ENCODE data around the gene PRKCG.

The PRKCG gene

DNA sequence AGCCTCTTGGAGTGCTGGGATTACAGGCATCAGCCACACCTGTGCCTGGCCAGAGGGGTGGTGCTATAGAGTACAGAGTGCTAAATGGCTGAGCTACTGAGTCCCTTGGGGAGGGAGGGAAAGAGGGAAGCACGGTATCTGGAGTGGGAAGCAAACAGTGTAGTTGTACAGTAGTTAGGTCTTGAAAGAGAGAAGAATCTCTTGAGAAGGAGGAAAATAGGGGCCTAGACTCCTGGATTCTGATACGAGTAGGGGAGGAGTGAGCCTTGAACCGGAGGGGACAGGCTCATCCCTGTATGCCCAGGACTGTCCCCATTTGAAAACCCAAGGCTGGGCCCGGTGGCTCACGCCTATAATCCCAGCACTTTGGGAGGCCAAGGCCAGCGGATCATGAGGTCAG is 9.2 kb upstream of the PRKCG start:
- no peak for DNase-seq (ENCODE audit: low spot score)

DNA sequence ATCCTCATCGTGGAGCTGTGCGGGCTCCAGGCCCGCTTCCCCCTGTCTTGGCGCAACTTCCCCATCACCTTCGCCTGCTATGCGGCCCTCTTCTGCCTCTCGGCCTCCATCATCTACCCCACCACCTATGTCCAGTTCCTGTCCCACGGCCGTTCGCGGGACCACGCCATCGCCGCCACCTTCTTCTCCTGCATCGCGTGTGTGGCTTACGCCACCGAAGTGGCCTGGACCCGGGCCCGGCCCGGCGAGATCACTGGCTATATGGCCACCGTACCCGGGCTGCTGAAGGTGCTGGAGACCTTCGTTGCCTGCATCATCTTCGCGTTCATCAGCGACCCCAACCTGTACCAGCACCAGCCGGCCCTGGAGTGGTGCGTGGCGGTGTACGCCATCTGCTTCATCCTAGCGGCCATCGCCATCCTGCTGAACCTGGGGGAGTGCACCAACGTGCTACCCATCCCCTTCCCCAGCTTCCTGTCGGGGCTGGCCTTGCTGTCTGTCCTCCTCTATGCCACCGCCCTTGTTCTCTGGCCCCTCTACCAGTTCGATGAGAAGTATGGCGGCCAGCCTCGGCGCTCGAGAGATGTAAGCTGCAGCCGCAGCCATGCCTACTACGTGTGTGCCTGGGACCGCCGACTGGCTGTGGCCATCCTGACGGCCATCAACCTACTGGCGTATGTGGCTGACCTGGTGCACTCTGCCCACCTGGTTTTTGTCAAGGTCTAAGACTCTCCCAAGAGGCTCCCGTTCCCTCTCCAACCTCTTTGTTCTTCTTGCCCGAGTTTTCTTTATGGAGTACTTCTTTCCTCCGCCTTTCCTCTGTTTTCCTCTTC is 8.0 kb upstream of the PRKCG start:
- no peak for DNase-seq (ENCODE audit: low spot score)

DNA sequence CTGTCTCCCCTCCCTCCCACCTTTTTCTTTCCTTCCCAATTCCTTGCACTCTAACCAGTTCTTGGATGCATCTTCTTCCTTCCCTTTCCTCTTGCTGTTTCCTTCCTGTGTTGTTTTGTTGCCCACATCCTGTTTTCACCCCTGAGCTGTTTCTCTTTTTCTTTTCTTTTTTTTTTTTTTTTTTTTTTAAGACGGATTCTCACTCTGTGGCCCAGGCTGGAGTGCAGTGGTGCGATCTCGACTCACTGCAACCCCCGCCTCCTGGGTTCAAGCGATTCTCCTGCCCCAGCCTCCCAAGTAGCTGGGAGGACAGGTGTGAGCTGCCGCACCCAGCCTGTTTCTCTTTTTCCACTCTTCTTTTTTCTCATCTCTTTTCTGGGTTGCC is 7.4 kb upstream of the PRKCG start:
- DNase-seq (ENCODE audit: low spot score) = no peak

DNA sequence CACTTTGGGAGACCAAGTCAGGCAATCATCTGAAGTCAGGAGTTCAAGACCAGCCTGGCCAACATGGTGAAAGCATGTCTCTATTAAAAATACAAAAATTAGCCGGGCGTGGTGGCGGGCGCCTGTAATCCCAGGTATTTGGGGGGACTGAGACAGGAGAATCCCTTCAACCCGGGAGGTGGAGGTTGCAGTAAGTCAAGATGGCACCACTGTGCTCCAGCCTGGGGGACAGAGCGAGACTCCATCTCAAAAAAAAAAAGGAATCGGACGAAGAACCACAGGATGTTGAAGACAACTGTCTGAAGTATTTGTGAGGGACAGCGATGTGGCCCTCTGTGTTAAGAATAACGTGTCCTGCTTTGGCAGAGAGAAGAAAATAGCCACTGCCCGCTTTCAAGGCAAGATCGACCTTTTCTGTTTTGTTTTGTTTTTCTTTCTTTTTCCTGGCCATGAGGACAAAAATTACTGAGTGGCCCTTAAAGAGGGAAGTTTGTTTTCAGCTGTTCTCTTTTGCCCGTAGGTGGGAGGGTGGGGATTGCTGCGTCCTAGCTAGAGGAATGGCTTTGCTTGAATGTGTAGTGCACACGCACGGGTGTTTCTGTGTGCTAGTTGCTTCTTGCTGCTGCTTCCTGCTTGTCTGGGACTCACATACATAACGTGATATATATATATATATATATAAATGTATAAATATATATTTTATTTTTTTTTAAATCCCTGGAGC is 6.2 kb upstream of the PRKCG start:
- no peak for DNase-seq (ENCODE audit: low spot score)

DNA sequence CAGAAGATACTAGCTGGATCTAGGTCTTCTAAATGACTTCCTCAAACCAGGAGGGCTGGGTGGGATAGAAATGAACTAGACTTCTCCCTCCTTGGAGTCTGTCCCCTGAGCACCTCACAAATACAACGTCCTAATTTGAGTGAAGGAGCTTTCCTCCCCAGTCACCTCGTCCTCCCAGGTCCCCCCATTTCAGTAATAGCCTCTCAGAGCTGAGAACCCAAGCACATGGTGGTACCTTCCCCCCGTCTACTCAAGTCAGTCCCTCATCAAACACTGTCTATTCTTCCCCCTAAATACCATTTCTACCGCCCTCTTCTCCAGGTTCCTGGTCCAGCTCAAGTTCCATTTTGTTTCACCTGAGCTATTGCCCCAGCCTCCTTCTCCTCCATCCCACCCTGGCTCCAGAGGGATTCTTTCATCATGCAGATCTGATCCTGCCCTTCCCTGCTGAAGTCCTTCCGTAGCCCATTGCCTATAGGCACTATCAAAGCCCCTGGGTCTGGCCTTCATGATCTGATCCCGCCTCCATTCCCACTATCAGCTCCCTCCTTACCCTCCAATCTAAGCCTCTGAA is 5.3 kb upstream of the PRKCG start:
- DNase-seq (ENCODE audit: low spot score) = no peak

DNA sequence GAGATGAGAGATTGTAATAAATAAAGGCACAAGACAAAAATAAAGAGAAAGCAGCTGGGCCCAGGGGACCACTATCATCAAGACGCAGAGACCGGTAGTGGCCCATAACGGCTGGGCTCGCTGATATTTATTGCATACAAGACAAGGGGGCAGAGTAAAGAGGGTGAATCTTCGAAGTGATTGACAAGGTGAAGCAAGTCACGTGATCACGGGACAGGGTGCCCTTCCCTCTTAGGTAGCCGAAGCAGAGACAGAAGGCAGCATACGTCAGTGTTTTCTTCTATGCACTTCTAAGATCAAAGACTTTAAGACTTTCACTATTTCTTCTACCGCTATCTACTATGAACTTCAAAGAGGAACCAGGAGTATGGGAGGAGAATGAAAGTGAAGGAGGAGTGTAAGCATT is 4.6 kb upstream of the PRKCG start:
- DNase-seq (ENCODE audit: low spot score) = no peak

DNA sequence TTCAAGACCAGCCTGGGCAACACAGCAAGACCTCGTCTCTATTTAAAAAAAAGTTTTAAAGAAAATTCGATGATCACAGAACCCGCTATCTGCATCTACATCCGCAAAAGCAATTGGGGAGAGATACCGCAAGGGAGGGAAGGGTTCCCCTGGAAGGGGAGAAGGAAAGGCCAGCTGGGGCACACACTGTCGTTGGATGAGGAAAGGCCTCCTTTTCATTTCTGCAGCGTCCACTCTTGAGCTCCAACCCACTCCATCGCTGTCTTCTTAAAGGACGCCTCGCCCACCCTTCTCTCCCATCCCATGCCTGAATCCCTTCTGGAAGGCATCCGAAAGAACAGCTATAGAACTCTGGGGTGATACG is 3.2 kb upstream of the PRKCG start:
- DNase-seq (ENCODE audit: low spot score) = no peak

DNA sequence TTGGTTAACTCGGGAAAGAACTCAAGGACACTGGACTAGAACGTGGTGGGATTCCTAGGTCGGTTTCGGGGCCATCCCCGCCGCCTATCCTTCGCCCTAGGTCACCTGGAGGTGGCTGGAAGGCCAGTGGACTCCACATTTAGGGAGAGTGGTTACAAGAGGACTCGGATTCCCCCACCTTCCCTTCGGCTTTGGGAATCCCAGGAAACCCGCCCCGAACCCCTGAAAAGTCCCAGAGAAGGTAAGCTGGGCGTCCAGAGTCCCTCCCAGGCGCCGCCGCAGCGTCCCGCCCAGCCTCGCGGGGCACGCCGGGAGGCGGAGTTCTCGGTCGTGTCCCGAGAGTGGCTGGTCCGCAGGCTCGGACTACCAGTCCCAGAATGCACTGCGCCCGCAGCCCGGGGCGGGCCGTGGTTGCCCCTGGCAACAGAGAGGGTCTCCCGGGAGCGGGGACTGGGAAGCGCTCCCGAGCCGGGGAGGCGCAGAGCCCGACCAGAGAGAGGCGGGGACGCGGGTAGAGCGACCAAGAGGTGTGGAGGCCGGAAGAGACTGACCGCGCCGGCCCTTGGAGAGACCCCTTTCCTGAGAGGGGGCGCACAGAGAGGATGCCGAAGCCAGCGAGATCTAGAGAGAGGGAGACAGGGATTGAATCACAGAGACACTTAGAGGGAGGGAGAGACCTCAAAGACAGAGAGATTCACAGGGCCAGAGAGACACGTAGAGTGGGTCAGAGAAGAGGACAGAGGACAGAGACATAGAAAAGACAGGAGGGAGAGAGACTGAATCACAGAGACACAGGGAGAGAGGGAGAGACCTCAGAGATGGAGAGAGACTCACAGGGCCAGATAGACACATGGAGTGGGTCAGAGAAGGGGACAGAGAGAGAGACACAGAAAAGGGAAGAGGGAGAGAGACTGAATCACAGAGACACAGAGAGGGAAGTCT is 2.6 kb upstream of the PRKCG start:
- DNase-seq (ENCODE audit: low spot score) = peak; percentile 93

DNA sequence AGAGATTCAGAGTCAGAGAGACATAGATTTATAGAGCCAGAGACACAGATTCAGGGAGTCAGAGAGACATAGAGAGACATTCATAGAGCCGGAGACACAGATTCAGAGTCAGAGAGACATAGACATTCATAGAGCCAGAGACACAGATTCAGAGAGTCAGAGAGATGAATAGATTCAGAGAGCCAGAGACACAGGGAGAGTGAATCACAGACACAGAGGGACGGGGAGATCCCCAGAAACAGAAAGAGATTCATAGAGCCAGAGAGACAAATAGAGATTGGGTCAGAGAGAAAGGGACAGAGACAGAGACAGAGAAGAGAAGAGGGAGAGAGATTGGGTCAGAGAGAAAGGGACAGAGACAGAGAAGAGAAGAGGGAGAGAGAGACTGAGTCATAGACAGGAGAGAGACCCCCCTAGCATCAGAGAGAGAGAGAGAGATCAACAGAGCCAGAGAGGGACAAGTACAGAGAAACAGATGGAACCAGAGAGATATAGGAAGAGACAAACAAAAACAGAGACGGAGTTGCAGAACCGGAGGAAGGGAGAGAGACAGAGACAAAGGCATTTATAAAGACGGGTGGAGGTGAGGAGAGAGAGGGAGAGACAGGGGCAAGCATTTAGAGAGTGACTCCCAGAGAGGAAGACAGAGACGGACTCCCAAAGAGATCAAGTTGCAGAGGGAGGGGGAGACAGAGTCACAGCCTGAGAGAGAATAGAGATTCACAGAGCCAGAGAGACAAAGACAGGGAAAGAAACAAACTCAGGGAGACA is 1.1 kb upstream of the PRKCG start:
- DNase-seq (ENCODE audit: low spot score) = no peak

DNA sequence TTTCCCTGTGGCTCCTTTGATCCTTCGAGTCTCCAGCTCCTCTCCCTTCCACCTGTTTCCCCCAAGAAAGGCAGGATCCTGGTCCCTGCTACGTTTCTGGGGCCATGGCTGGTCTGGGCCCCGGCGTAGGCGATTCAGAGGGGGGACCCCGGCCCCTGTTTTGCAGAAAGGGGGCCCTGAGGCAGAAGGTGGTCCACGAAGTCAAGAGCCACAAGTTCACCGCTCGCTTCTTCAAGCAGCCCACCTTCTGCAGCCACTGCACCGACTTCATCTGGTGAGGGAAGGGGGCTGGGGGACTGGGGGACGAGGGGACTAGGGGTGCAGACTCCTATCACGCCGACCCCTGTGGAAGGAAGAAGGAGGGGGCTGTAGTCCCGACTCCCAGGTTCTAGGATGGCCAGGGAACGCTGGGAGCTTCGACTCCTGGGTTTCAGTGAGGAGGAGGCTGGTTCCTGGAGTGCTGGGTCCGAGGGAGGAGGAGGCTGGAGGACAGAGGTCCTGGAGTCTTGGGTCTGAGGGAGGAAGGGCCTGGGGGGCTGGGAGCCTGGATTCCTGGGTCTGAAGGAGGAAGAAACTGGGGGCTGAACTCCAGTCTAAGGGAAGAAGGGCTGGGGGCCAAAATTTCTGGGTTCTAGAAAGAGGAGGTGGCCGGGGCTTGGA is 524 bp downstream of the PRKCG start:
- DNase-seq (ENCODE audit: low spot score) = no peak

DNA sequence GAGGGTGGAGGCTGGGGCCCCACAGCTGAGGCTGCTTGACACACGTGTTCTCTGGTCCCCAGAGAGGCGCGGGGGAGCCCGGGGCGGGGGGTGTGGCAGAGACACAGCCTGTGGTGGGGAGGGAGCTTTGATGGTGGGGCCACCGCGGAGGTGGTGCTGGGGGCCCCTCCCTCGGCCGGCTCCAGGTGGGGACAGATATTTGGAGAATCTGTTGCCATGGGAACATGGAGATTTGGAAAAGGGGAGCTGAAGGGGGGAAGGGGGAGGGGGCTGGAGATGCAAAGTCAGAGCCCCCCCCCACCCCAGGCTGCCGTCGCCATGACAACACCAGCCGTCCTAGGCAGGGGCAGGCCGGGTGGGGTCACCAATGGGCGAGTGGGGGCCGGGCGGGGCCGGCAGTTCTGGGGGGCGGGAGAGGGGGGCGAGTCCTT is 1.2 kb downstream of the PRKCG start:
- DNase-seq (ENCODE audit: low spot score) = no peak

DNA sequence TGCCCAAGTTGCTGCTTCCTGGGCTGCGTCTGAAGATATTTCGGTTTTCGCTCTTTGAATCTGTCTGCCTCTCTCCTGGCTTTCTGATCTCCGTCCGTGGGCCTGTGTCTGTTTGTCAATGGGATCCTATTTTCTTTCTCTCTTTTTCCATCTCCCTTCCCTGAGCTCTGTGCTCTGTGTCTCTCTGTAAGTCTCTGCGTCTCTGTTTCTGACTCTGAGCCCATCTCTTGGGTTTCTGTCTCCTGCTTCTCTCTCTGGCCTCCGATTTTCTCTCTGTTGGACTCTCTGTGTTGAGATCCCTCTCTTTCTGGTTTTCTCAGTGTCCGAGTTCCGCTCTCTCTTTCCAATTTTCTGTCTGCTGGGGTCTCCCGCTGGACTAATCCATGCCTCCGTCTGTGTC is 1.7 kb downstream of the PRKCG start:
- DNase-seq (ENCODE audit: low spot score) = no peak

DNA sequence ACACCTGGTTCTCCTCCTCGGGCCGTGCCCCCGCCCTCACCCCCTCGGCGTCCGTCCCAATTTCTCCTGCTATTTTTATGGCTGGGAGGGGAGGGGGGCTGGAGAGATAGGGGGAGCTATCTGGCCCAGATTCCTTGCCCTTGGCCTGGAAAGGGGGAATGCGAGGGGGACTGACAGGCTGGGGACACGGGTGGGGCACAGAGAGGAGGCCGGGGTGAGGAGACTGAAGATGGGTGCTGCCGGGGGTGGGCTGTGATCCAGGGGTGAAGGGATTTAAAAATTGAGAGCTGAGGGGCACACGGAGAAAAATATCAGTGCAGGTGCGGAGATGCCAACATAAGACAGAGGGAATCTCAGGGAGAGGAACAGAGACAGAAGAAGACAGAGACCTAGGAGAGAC is 2.3 kb downstream of the PRKCG start:
- no peak for DNase-seq (ENCODE audit: low spot score)

DNA sequence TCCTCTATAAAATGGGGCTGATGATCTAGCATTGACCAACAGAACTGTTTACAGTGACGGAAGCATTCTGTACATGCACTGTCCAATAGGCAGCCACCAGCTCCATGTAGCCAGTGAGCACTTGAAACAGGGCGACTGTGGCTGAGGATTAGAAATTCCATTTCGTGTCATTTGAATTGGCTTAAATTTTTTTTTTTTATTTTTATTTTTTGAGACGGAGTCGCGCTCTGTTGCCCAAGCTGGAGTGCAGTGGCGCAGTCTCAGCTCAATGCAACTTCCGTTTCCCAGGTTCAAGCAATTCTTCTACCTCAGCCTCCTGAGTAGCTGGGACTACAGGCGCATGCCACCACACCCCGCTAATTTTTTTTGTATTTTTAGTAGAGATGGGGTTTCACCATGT is 3.0 kb downstream of the PRKCG start:
- DNase-seq (ENCODE audit: low spot score) = no peak

DNA sequence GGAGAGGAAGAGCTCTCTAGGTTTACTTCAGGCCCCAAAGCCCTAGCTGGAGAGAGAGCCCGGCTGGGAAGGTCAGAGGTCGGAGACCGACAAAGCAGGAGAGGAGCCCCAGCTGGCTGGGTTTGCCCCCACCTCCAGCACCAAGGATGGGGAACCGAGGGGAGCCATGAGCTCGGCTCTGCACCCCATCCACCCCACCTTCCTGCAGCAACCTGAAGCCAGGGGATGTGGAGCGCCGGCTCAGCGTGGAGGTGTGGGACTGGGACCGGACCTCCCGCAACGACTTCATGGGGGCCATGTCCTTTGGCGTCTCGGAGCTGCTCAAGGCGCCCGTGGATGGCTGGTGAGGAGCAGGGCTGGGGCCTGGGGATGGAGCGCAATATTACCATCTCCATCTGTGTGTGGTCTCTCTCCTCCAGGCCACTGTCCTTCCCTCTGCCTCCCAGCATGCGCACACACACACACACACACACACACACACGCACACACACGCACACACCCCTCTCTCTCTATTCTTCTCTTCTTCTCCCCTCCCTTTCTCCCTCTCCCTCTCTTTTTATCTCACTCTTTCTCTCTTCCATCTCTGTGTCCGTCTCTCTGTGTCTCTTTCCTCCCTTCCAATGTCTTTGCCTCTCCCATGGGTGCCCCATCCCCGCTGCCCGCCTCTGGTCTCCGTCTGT is 10.4 kb downstream of the PRKCG start:
- no peak for DNase-seq (ENCODE audit: low spot score)

DNA sequence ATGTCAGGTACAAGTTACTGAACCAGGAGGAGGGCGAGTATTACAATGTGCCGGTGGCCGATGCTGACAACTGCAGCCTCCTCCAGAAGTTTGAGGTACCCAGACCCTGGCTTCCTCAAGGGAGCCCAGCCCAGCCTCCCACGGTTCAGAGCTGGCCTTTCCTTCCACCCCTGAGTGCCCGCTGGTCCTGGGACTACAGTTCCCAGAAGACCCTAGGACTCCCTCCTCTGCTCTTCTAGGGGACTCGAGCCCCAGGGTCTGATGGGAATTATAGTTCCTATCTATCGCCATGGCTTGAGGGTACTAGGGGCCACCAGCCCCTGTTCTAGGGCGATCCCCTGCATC is 11.0 kb downstream of the PRKCG start:
- no peak for DNase-seq (ENCODE audit: low spot score)

DNA sequence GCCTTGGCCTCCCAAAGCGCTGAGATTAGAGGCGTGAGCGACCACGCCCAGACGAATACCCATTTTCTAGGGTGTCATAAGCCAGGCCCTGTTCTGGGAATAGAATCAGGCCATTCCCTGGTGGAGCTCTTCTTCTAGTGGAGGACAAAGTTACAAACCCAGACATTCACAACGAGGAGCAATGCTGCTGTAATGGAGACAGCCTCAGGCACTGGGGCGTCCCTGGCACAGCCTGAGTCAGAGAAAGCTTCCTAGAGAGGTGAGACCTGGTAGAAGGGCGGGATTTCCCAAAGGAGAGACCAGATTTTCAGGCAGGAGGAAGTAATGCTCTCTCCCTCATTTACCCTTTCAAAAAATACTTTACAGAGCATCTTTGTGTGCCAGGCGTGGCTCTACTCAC is 12.7 kb downstream of the PRKCG start:
- DNase-seq (ENCODE audit: low spot score) = no peak

DNA sequence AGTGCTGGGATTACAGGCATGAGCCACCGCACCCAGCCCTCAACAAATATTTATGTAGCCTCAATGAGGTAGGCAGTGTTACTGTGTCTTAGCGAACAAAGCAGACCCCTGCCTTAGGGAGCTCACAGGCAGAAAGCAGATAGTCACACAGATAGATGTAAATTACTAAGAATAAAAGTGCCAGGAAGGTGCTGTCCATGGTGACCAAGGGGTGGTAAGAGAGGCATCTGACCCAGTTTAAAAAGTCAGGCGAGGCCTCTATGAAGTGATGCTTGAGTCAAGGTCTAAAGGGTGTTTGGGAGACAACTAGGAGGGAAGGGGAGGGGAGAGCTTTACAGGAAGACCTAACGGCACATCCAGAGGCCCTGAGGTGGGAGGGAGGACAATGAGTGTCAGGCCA is 14.7 kb downstream of the PRKCG start:
- no peak for DNase-seq (ENCODE audit: low spot score)

DNA sequence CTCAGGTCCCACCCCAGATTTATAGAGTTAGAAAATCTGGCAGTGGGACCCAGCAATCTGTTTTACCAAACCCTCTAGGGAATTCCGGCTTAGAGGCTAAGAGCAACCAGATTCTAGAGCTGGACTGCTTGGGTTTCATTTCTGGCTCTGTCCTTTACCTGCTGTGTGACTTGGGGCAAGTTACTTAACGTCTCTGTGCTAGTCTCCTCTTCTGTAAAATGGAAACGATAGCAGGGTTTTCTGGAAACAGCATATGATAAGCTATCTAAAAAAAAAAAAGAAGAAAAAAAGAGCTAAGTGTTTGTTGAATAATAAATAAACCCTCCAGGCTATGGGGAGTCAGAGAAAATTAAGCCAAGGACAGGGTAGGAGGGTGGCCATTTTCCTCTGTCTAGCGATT is 15.5 kb downstream of the PRKCG start:
- DNase-seq (ENCODE audit: low spot score) = no peak

DNA sequence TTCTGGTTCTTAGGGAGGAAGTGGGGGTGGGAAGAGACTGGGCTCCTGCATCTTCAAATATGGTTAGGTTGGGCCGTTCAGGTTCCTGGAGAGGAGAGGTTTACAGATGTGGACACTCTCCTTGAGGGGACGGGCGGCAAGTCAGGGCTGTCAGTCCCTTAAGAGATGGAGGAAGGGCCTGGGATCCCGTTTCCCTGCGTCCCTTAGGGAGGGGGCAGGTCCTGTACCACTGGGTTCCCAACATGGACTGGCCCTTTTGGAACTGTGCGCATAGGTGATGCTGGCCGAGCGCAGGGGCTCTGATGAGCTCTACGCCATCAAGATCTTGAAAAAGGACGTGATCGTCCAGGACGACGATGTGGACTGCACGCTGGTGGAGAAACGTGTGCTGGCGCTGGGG is 16.2 kb downstream of the PRKCG start:
- DNase-seq (ENCODE audit: low spot score) = no peak

All from Ammon's horn (tissue), 1 donor.